Measurements from ENCODE around the gene MACROD2. TPM values are rescaled to one million over a fixed set of nuclear protein-coding genes. Genes with fewer than 3 reads are reported as not detected.

The MACROD2 gene
- total RNA-seq, 5 donors from 2014 or later (not counting 1 experiment from before 2014, with no cell fraction given) = 0.23 to 1.3 (median 0.51) TPM; not detected in 2

GRCh38 chr20:14303106-14303505 is 307.8 kb downstream of the MACROD2 start:
- POLR2A ChIA-PET = no interaction called here

GRCh38 chr20:14303651-14304050 is 308.3 kb downstream of the MACROD2 start:
- ATAC-seq (replicated peaks in 1 of 4) (no peak), DNase-seq (no peak)
- Histone ChIP-seq H3K27me3 (replicated peaks in 1 of 2; ENCODE audit: control insufficient read depth in 2 of 2, extremely low read depth in 1 of 2, insufficient read depth in 2 of 2, low read length in 1 of 2) (no peaks in the 10 kb centered on the region), H3K36me3 (ENCODE audit: control insufficient read depth in 2 of 2, extremely low read depth in 1 of 2, insufficient read depth in 1 of 2, low read length in 1 of 2) (no peaks in the 10 kb centered on the region), H3K9me3 (no peaks in the 10 kb centered on the region), H3K4me3 (ENCODE audit: control insufficient read depth in 1 of 2, extremely low read depth in 1 of 2, low read length in 1 of 2) (no peak overlapping the region), H3K4me1 (ENCODE audit: control insufficient read depth in 1 of 2, extremely low read depth in 1 of 2, insufficient read depth in 2 of 2, low read length in 2 of 2) (no peaks in the 10 kb centered on the region), H3K27ac (ENCODE audit: low read length) (no peak overlapping the region)
- no peaks in the 10 kb centered on the region for H3K4me1 Mint-ChIP-seq
- no peaks in the 10 kb centered on the region for H3K36me3 Mint-ChIP-seq
- ChIA-PET POLR2A (no interaction called here), CTCF (no interaction called here)
- H3K27me3 Mint-ChIP-seq = no peaks in the 10 kb centered on the region
- no peak overlapping the region for H3K27ac Mint-ChIP-seq
- no peak overlapping the region for H3K4me3 Mint-ChIP-seq
- H3K9me3 Mint-ChIP-seq = peaks cover 13 to 22% (median 19%) of the 10 kb centered on the region in 3 donors

More at GRCh38 chr20:14303106-14303505, 307.8 kb downstream of the MACROD2 start:
- no peak overlapping the region for H3K4me3 Mint-ChIP-seq
- DNase-seq (no peak), ATAC-seq (replicated peaks in 1 of 4) (no peak)
- no peaks in the 10 kb centered on the region for H3K36me3 ChIP-seq (ENCODE audit: control insufficient read depth in 2 of 2, extremely low read depth in 1 of 2, insufficient read depth in 1 of 2, low read length in 1 of 2)
- no peaks in the 10 kb centered on the region for H3K27me3 ChIP-seq (replicated peaks in 1 of 2; ENCODE audit: control insufficient read depth in 2 of 2, extremely low read depth in 1 of 2, insufficient read depth in 2 of 2, low read length in 1 of 2)
- H3K36me3 Mint-ChIP-seq = no peaks in the 10 kb centered on the region
- no peaks in the 10 kb centered on the region for H3K9me3 ChIP-seq
- 71% methylated on average over 1 of the region's 6 CpGs for WGBS (ENCODE audit: insufficient coverage)
- no peak overlapping the region for H3K27ac Mint-ChIP-seq
- CTCF ChIA-PET = no interaction called here
- peaks cover 15 to 25% (median 22%) of the 10 kb centered on the region in 3 donors for H3K9me3 Mint-ChIP-seq
- H3K27ac ChIP-seq (ENCODE audit: low read length) = no peak overlapping the region
- H3K4me1 Mint-ChIP-seq = no peaks in the 10 kb centered on the region
- no peaks in the 10 kb centered on the region for H3K27me3 Mint-ChIP-seq
- no peaks in the 10 kb centered on the region for H3K4me1 ChIP-seq (ENCODE audit: control insufficient read depth in 1 of 2, extremely low read depth in 1 of 2, insufficient read depth in 2 of 2, low read length in 2 of 2)
- no peak overlapping the region for H3K4me3 ChIP-seq (ENCODE audit: control insufficient read depth in 1 of 2, extremely low read depth in 1 of 2, low read length in 1 of 2)

DNA sequence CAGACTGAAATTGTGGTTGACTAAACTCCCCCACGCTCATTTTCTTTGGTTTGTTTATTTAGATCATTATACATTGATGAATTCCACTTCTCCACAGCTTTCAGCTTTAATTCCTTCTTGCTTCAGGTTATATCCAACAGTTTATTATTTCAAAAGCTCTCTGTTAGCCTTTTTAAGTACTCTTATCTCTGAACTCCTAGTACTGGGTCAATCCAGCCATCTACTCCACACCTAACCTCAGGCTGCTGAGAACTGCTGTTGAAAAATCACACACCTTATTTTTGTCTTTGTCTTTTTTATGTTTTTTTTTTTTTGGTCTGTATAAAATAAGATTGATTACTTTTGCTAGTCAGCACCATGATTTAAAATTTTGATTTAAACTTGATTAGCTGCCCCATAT is 309.2 kb downstream of the MACROD2 start:
- ChIA-PET POLR2A (no interaction called here), CTCF (no interaction called here)
- Histone ChIP-seq H3K4me1 (ENCODE audit: control insufficient read depth in 1 of 2, extremely low read depth in 1 of 2, insufficient read depth in 2 of 2, low read length in 2 of 2) (no peaks in the 10 kb centered on the region), H3K27me3 (replicated peaks in 1 of 2; ENCODE audit: control insufficient read depth in 2 of 2, extremely low read depth in 1 of 2, insufficient read depth in 2 of 2, low read length in 1 of 2) (no peaks in the 10 kb centered on the region), H3K27ac (ENCODE audit: low read length) (no peak overlapping the region), H3K36me3 (ENCODE audit: control insufficient read depth in 2 of 2, extremely low read depth in 1 of 2, insufficient read depth in 1 of 2, low read length in 1 of 2) (no peaks in the 10 kb centered on the region), H3K9me3 (no peaks in the 10 kb centered on the region), H3K4me3 (ENCODE audit: control insufficient read depth in 1 of 2, extremely low read depth in 1 of 2, low read length in 1 of 2) (no peak overlapping the region)
- Mint-ChIP-seq H3K27me3 (no peaks in the 10 kb centered on the region), H3K4me1 (no peaks in the 10 kb centered on the region), H3K36me3 (no peaks in the 10 kb centered on the region), H3K27ac (no peak overlapping the region), H3K4me3 (no peak overlapping the region), H3K9me3 (peaks cover 11 to 20% (median 17%) of the 10 kb centered on the region in 3 donors)
- no CpG with 5 or more reads among the region's 1 CpG for WGBS (ENCODE audit: insufficient coverage)
- ATAC-seq (replicated peaks in 1 of 4) (no peak), DNase-seq (no peak)

DNA sequence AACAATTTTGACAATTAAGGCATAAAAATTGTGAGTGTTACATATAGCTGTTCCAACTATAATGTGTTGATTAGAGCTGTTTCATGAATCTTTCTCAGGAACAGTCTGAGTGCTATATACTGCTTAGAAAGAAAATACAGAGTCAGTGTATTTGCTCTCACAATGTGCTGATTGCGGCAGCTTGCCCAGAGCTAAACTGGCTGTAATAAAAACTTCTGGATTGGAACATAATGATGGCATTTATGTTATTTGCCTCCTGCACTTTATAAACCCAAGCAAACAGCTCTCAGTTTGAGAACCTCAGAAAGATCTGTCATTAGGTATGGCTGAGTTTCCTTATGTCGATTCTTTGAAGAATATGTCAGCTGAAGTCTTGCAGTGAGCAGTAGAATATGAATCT is 312.6 kb downstream of the MACROD2 start:
- Histone ChIP-seq H3K4me3 (ENCODE audit: control insufficient read depth in 1 of 2, extremely low read depth in 1 of 2, low read length in 1 of 2) (no peak overlapping the region), H3K27me3 (replicated peaks in 1 of 2; ENCODE audit: control insufficient read depth in 2 of 2, extremely low read depth in 1 of 2, insufficient read depth in 2 of 2, low read length in 1 of 2) (no peaks in the 10 kb centered on the region), H3K27ac (ENCODE audit: low read length) (no peak overlapping the region), H3K36me3 (ENCODE audit: control insufficient read depth in 2 of 2, extremely low read depth in 1 of 2, insufficient read depth in 1 of 2, low read length in 1 of 2) (no peaks in the 10 kb centered on the region), H3K9me3 (no peaks in the 10 kb centered on the region), H3K4me1 (ENCODE audit: control insufficient read depth in 1 of 2, extremely low read depth in 1 of 2, insufficient read depth in 2 of 2, low read length in 2 of 2) (no peaks in the 10 kb centered on the region)
- 40% methylated on average over 1 of the region's 2 CpGs for WGBS (ENCODE audit: insufficient coverage)
- ChIA-PET CTCF (no interaction called here), POLR2A (no interaction called here)
- no peaks in the 10 kb centered on the region for H3K4me1 Mint-ChIP-seq
- H3K4me3 Mint-ChIP-seq = no peak overlapping the region
- no peaks in the 10 kb centered on the region for H3K27me3 Mint-ChIP-seq
- peaks cover 5 to 20% (median 17%) of the 10 kb centered on the region in 3 donors for H3K9me3 Mint-ChIP-seq
- no peak for ATAC-seq (replicated peaks in 1 of 4)
- no peak for DNase-seq
- H3K36me3 Mint-ChIP-seq = no peaks in the 10 kb centered on the region
- no peak overlapping the region for H3K27ac Mint-ChIP-seq

GRCh38 chr20:14310977-14311627 is 315.8 kb downstream of the MACROD2 start:
- ChIA-PET POLR2A (no interaction called here), CTCF (no interaction called here)
- Histone ChIP-seq H3K4me3 (ENCODE audit: control insufficient read depth in 1 of 2, extremely low read depth in 1 of 2, low read length in 1 of 2) (no peak overlapping the region), H3K4me1 (ENCODE audit: control insufficient read depth in 1 of 2, extremely low read depth in 1 of 2, insufficient read depth in 2 of 2, low read length in 2 of 2) (no peaks in the 10 kb centered on the region), H3K36me3 (ENCODE audit: control insufficient read depth in 2 of 2, extremely low read depth in 1 of 2, insufficient read depth in 1 of 2, low read length in 1 of 2) (no peaks in the 10 kb centered on the region), H3K27ac (ENCODE audit: low read length) (no peak overlapping the region), H3K9me3 (no peaks in the 10 kb centered on the region), H3K27me3 (replicated peaks in 1 of 2; ENCODE audit: control insufficient read depth in 2 of 2, extremely low read depth in 1 of 2, insufficient read depth in 2 of 2, low read length in 1 of 2) (no peaks in the 10 kb centered on the region)
- no peak overlapping the region for H3K4me3 Mint-ChIP-seq
- WGBS (ENCODE audit: insufficient coverage) = 100% methylated on average over 1 of the region's 5 CpGs
- DNase-seq = no peak
- no peaks in the 10 kb centered on the region for H3K36me3 Mint-ChIP-seq
- H3K27ac Mint-ChIP-seq = no peak overlapping the region
- ATAC-seq (replicated peaks in 1 of 4) = no peak
- no peaks in the 10 kb centered on the region for H3K27me3 Mint-ChIP-seq
- peaks cover 0 to 8% (median 5%) of the 10 kb centered on the region in 3 donors for H3K9me3 Mint-ChIP-seq
- no peaks in the 10 kb centered on the region for H3K4me1 Mint-ChIP-seq

DNA sequence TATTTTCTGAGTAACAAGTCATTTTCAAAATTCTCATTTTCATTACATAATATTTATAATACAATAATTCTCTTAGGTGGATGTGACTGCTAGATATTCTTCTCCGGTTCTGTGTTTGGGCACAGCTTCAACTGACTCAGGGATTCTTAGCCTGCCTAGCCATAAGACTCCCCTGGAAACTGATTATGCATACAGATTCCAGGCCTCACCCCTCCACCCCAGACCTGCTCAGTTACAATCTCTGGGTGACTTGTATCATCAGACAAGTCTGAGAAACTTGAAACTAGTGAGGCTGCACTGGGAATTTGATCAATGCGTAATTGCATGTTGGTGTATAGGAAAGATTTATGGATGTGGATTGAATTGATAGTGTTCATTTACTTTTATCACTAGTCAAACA is 316.7 kb downstream of the MACROD2 start:
- Mint-ChIP-seq H3K4me1 (no peaks in the 10 kb centered on the region), H3K27me3 (no peaks in the 10 kb centered on the region), H3K27ac (no peak overlapping the region), H3K4me3 (no peak overlapping the region), H3K9me3 (peaks cover 6 to 14% (median 8%) of the 10 kb centered on the region in 3 donors), H3K36me3 (no peaks in the 10 kb centered on the region)
- no peak for DNase-seq
- Histone ChIP-seq H3K4me3 (ENCODE audit: control insufficient read depth in 1 of 2, extremely low read depth in 1 of 2, low read length in 1 of 2) (no peak overlapping the region), H3K27ac (ENCODE audit: low read length) (no peak overlapping the region), H3K36me3 (ENCODE audit: control insufficient read depth in 2 of 2, extremely low read depth in 1 of 2, insufficient read depth in 1 of 2, low read length in 1 of 2) (no peaks in the 10 kb centered on the region), H3K9me3 (no peaks in the 10 kb centered on the region), H3K27me3 (replicated peaks in 1 of 2; ENCODE audit: control insufficient read depth in 2 of 2, extremely low read depth in 1 of 2, insufficient read depth in 2 of 2, low read length in 1 of 2) (no peaks in the 10 kb centered on the region), H3K4me1 (ENCODE audit: control insufficient read depth in 1 of 2, extremely low read depth in 1 of 2, insufficient read depth in 2 of 2, low read length in 2 of 2) (no peaks in the 10 kb centered on the region)
- WGBS (ENCODE audit: insufficient coverage) = no CpG with 5 or more reads among the region's 2 CpGs
- ChIA-PET CTCF (no interaction called here), POLR2A (no interaction called here)
- ATAC-seq (replicated peaks in 1 of 4) = no peak

Data from T-cell (primary cell).